Subcutaneous adipose tissue (tissue), 4 donors: Measurements from ENCODE around the gene SCFD1. TPM values are rescaled to one million over a fixed set of nuclear protein-coding genes. Genes with fewer than 3 reads are reported as not detected.

Experiments
- total RNA-seq, 4 donors: library from RNA; depleted of rRNA; stranded (reverse); fragments of >200 nt; gene quantifications; one replicate each; pipeline ENCODE4 v1.1.0, GENCODE V29; 2016
- TF ChIP-seq, protein P1 (sequence below): fragments of 450-650 bp; IDR thresholded peaks from one replicate; pipeline ENCODE4 v1.5.1; 2016; ENCODE audit warnings: low read depth, mild to moderate bottlenecking, control low read depth, antibody characterized with exemption, moderate library complexity

SCFD1 gene
- total RNA-seq, 4 donors from 2014 or later, result 54.1 to 122 (median 77.3) TPM

DNA sequence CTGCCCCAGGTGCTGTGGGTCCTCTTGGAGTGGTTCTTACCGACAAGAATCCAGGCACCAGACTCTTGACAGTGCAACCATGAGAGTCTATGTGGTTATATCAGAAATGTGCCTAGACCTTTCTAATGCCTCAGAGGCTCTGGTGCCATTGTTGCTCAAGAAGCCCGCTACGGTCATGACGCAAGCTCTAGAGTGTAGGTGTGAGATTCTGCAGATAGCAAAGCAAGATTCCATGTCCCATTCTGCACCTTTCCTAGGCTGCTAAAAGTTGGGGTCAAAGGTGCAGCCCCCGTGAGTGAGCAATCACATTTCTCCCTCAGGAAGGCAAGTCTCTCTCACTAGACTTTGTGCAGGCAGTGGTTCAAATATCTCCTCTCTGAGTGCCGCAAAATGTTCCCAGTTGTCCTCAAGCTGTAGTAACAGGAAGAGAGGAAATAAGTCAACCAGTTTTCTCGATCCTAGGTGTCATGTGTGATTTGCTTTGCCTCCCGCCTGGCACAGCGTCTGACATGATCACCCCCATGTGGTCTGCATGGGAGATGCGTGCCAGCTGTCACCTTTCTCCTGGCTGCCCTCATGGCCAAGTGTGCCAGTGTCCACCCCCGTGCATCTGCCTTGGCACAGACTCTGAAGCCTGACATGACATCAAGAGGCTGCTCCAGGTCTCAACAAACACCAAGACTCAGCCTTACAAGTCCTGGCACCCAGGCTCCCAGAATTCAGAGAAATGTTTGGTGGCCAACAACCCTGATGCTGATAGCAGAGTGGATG lies 129.7 kb downstream of the SCFD1 start:
- TF ChIP-seq, protein P1, sequence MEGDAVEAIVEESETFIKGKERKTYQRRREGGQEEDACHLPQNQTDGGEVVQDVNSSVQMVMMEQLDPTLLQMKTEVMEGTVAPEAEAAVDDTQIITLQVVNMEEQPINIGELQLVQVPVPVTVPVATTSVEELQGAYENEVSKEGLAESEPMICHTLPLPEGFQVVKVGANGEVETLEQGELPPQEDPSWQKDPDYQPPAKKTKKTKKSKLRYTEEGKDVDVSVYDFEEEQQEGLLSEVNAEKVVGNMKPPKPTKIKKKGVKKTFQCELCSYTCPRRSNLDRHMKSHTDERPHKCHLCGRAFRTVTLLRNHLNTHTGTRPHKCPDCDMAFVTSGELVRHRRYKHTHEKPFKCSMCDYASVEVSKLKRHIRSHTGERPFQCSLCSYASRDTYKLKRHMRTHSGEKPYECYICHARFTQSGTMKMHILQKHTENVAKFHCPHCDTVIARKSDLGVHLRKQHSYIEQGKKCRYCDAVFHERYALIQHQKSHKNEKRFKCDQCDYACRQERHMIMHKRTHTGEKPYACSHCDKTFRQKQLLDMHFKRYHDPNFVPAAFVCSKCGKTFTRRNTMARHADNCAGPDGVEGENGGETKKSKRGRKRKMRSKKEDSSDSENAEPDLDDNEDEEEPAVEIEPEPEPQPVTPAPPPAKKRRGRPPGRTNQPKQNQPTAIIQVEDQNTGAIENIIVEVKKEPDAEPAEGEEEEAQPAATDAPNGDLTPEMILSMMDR, result no peak

DNA sequence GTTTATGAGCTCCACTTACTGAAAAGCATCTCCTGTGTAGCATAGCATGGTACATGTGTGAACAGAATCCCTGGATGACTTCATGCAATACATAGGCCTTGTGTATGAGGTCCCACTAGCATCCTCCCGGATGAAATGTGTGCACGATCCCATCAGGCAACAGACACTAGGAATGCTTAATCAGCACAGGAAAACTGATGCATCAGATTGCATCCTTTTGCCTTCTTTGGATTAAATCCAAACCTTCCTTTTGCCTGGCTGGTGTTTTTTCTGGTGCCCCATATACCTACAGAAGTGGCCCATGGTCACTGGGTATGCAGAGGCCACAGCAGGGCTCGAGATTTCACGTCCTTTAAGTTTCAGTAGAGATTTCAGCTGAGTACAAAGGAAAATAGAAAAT lies 131.3 kb downstream of the SCFD1 start:
- TF ChIP-seq, protein P1, result no peak

DNA sequence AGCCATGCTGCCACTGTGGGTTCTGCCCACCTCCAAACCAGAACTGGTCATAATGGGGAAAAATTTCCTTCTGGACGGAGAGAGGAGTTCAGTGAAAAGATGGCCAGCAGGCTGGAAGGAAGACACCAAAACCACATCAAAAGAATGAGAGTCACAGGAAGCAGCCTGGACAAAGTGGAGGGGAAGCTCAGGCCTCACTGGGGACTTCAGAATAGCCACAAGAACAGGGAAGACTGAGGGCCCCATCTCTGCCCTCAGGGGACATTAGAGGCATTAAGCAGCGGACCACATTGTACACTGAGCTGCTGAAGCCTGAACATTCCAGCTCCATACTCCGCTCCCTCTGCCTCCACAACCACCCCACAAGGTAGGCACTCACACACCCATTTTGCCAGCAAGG lies 132.7 kb downstream of the SCFD1 start:
- TF ChIP-seq, protein P1, result no peak

DNA sequence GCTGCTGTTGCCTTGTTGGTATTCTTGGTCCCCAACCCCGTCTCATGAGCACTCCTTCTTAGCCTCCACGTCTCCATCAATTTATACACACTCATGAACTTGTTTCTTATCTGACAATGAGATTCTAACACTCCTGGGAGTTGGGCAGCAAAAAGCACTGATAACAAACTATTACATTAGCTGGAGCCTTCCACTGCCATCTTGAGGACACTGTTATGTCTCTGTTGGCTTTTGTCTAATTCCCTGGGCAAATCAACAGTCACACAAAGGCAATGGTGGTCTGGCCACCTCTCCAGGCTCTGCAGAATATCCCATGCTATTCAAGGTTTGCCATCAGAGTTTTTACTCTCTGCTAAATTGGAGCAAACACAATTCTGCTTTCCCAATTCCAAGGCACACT lies 134.5 kb downstream of the SCFD1 start:
- TF ChIP-seq, protein P1, result no peak

DNA sequence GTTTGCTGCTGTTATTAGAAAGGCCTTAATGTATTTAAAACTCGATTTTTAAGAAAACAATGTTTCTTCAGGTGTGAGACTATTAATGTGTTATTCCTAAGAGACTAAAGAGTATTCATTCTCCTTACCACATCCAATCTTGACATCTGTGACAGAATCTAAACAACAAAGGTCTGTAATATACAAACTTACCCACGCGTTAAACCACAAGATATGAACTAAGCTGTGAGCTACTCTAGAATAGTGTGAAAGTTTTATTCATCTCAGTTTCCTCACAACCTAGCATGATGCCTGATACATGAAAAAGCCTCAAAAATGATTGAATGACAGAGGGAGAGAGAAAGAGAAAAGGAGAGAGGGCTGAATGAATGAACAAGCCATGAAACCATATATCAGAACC lies 135.0 kb downstream of the SCFD1 start:
- TF ChIP-seq, protein P1, result no peak

DNA sequence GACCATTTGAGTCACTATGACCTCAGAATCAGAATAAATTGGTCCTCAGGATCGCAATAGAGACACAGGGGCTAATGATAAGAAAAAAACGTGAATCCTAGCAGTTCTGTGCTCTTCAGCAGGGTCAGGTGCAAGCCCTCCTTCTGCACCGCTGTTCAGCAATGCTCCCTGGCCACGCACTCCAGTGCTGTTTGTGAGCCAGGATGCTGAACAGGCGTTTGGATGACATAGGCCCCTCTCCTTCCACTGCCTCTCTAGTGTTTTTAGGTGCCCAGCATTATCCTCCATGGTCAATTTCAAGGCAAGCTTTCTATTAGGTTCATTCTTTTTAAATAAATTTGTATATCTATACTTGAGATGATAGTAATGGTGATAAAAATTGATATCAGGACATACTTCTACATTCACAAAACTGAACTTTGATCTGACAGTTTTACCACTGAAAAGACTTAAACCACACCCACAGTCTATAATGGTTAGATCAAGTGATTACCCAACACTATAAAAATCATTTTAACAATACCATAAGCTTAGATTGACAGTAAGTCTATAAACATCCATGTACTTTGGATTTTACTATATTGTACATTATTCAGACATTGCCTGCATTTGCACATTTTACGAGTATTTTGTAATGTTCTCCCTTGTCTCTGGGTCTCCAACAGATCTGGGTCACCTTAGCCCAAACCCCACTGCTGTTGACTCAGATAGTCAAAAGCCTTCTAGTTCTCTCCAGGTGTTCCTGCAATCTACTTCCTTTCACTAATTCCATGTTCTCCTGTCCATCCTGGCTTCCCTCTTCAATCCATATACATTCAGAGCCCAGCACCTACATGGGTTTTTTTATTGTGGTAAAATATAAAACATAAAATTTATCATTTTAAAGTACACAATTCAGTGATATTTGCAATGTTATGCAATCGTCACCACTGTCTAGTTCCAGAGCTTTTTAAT lies 137.3 kb downstream of the SCFD1 start:
- TF ChIP-seq, protein P1, result no peak

DNA sequence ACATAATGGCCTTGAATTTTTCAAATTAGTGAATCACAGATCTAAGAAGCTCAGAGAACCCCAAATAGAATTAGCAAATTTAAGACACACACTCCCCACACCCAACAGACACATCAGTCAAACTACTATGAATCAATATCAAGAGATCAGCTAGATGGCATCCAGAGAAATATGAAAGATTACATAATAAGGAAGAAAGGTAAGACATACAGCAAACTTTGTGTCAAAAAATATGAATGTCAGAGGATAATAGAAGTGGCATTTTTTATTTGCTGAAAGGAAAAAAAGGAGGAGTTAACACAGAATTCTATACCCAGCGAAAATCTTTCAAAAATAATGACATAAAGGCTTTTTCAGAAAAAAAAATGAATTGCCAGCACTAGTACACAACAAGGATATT lies 141.8 kb downstream of the SCFD1 start:
- TF ChIP-seq, protein P1, result no peak
